HG02763 (cell line): ENCODE measurements around the gene NSUN3.
A peak's percentile ranks its signal among the peaks of the same experiment; 100 is the strongest.
"Not testable (repeated sequence)": the region's sequence is repeated elsewhere in the genome, so short reads cannot be mapped to it uniquely, and the experiment has no call there.

Experiments
- ATAC-seq: cut with Tn5 transposase; IDR thresholded peaks from one replicate; pipeline ENCODE4 v1.9.1; 2021; ENCODE audit warnings: mild to moderate bottlenecking, moderate library complexity; ENCODE audit not compliant: unreplicated experiment

NSUN3 gene

GRCh38 chr3:94062513-94063404 lies at the start of gene NSUN3, which contains the start of gene DHFR2:
Gene NSUN3 (plus strand): TSS chr3:94063061. CDS start chr3:94063127, 66 bp downstream.
Gene DHFR2 (minus strand): TSS chr3:94062916. CDS start chr3:94061511, 1,405 bp downstream.
- peak; percentile 93 for ATAC-seq

- ATAC-seq: no peak
These were observed 47.8 kb upstream of the NSUN3 start for GRCh38 chr3:94015025-94015424.

DNA sequence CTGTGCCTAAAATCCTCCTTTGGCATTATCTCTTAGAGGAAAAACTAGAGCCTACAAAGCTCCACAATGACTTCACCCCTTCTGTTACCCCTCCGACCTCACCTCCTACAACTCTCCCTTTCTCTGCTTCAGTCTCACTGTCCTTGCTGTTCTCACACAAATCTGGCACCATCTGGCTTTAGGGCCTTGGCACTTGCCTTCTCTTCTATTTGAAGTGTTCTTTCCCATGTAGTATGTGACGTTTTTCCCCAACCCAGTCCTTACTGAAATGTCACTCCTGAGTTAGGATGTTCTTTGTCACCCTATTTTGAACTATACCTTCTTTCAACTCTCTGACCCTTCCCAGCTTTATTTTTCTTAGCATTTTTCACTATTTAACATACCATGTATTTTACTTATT lies 43.2 kb upstream of the NSUN3 start:
- no peak for ATAC-seq

GRCh38 chr3:94020293-94020692 lies 42.6 kb upstream of the NSUN3 start:
- ATAC-seq: no peak

- no peak for ATAC-seq
These were observed 38.5 kb upstream of the NSUN3 start for GRCh38 chr3:94024385-94024784.

DNA sequence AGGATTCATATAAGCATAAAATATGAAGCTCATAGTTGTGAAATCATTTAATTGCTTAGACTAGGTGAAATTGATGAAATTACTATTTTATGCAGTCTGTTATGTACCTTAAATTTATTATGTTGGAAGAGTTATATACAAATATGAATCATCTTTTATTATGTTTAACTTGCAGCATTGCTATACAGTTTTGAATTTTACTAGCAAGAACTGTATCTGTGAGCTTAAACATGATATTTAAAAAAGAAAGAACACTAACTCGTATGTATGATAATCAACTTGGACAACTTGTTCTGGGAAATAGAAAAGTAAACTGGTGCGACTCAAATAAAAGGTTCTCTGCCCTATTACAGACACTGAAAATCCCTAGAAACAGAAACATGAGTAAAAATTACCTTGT lies 36.2 kb upstream of the NSUN3 start:
- no peak for ATAC-seq

DNA sequence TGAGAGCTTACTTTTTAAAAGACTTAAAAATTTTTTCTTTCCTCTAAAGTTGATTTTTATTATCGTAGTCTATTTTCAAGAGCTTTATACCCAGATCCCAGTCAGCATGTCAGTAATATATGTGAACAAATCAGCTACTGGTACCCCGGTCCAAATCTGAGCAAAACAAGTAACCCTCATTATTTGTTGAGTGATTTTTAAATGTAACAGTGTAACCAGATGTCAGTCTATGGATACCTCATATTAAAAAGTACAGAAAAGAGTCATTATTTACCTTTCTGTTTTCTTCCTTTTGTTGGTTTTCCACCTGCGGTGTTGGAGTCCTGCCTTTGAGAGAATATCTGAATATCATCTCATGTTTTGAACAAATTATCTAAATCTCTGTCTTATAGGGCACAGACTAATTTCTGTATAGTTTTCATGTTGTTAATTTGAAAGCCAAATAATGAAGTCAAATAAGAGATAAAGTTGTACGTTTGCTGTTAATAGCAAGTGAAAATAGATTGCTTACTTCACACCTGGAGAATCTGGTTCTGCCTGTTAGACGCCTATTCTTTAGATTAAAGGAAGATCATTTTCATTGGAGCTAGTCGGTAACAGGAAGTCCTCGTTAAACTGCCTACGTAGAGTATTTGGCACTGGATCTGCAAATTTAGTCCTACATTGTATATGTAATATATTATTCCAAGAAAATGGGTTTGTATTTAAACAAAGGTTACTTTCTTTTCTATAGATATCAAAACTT lies 34.6 kb upstream of the NSUN3 start, which contains the start of gene STX19:
STX19 (minus strand) TSS at position 505 of the 745 bp plus-strand sequence. CDS start 13,328 bp downstream, outside the sequence.
- ATAC-seq: no peak

DNA sequence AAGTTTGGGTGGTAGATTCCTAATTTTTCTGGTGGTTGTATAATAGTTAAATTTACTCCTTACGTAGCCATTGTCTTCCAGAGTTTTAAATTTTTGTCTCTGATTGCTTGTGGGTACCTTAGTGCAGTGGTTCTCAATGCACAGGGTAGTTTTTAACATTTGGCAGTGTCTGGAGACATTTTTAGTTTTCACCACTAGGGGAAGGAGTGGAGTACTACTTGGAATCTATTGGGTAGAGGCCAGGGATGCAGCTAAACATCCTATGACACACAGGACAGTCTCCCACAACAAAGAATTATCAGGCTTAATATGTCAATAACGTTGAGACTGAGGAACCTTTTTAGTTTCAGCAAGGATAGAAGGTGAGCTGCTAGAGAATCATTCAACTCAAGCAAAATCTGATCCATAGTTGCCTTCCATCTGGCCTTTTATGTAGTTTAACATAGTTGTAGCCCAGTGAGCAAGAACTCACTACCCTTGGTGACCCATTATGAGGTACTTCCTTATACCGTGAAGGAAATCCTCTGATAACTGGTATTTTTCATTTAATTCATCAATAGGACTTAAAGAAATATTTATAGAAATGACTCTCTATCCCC lies 25.9 kb upstream of the NSUN3 start:
- no peak for ATAC-seq

- ATAC-seq: no peak
These were observed 19.6 kb upstream of the NSUN3 start for GRCh38 chr3:94043285-94043684.

DNA sequence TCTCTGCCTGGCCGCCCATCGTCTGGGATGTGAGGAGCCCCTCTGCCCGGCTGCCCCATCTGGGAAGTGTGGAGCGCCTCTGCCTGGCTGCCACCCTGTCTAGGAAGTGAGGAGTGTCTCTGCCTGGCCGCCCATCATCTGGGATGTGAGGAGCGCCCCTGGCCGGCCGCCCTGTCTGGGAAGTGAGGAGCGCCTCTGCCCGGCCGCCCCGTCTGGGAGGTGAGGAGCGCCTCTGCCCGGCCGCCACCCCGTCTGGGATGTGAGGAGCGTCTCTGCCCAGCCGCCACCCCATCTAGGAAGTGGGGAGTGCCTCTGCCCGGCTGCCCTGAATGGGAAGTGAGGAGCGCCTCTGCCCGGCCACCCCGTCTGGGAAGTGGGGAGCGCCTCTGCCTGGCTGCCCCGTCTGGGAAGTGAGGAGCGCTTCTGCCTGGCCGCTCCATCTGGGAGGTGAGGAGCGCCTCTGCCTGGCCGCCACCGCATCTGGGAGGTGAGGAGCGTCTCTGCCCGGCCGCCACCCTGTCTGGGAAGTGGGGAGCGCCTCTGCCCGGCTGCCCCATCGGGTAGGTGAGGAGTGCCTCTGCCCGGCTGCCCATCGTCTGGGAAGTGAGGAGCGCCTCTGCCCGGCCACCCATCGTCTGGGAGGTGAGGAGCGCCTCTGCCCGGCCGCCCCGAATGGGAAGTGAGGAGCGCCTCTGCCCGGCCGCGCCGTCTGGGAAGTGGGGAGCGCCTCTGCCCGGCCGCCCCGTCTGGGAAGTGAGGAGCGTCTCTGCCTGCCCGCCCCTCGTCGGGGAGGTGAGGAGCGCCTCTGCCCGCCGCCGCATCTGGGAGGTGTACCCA lies 18.5 kb upstream of the NSUN3 start:
- not testable (repeated sequence) for ATAC-seq

DNA sequence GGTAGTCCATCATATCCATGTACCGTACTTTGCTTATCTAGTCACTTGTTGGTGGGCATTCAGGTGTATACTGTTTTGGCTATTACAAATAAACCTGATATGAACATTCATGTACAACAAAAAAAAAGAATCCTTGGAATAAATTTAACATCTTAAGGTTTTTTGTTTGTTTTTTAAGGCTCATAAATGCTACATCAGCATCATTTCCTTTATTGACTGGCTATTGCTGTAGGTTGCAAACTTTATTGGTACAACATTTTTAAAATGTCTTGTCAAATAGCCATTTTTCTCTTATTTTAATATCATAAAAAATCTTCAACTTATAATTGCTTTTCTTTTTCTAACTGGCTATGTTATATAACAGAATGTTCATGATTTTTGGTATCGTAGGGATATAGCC lies 16.3 kb upstream of the NSUN3 start:
- no peak for ATAC-seq

DNA sequence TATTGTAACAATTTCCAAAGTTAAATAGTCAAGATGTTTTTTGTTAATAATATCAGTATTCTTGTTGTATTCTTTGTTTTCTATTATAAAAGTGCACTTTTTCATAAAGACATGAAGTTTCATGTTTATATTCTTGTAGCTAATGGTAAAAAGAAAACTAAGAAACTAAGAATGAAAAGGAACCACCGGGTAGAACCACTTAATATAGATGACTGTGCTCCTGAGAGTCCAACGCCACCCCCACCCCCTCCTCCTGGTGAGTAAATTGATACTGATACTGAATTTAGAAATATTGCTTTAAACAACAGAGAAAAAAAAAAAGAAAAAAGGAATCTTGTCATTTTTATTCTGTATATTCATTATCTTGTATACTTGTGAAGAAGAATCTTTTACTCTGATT lies 13.6 kb upstream of the NSUN3 start:
- ATAC-seq: no peak

DNA sequence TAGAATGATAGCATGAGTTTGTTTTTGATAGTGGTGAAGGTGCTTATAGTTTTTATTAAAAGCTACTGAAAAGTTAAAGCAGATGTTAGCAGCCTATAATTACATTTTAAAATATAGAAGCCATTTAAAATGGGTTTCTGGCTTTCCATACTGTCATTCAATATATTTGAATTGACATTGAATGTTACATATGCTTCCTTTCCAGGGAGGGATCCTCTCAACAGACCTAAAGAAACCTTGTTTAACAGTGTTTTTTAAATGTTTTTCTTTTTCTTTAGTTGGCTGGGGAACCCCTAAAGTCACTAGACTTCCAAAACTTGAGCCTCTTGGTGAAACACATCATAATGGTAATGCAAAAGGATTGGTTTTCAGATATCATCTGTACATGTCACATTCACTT lies 12.3 kb upstream of the NSUN3 start:
- no peak for ATAC-seq

GRCh38 chr3:94061297-94061696 lies 1.6 kb upstream of the NSUN3 start:
- ATAC-seq: no peak

DNA sequence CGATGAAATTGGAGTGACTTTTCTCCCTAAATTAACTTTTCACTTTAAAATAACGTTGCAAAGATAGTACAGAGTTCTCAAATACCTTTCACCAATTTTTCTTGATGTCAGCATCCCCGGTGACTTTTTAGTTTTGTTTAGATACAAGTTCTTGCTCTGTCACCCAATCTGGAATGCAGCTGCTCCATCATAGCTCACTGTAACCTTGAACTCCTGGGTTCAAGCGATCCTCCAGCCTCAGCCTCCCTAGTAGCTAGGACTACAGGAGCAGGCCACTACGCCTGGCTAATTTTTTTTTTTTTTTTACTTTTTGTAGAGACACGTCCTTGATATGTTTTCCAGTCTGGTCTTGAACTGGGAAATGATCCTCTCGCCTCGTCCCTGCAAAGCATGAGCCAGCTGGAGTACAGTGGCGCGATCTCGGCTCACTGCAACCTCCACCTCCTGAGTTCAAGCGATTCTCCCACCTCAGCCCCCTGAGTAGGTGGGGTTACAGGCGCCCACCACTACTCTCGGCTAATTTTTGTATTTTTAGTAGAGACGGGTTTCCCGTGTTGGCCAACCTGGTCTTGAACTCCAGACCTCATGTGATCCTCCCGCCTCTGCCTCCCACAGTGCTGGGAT lies 747 bp downstream of the NSUN3 start:
- ATAC-seq: no peak

- no peak for ATAC-seq
These were observed 1.5 kb downstream of the NSUN3 start for GRCh38 chr3:94064243-94064860.

DNA sequence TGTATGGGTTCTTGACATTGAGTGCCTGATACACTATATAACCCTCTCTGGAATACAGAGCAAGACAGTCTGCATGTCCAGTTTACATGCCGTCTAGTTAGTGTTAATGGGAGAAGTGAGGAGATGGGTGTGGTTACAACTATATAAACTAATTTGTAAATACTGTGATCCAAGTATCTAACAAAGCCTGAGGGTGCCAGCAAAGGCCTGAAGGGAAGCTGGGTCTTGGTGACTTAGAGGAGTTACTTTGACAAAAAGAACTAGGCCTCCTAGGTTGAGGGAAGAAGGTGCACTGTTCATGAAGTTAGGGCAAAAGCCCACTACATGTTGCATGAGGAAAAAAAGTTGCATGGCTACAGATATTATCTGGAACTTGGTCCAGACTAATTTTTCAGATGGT lies 2.3 kb downstream of the NSUN3 start:
- no peak for ATAC-seq

GRCh38 chr3:94065819-94066480 lies 3.1 kb downstream of the NSUN3 start:
- no peak for ATAC-seq
